Left ventricle myocardium superior (tissue), 1 donor: Measurements from ENCODE around the gene TERF2IP. TPM values are rescaled to one million over a fixed set of nuclear protein-coding genes. Genes with fewer than 3 reads are reported as not detected.
A peak's percentile ranks its signal among the peaks of the same experiment; 100 is the strongest.

Experiments used
- ATAC-seq: fragments of 200-7000 bp; cut with Tn5 transposase; one replicate; pipeline ENCODE4 v1.9.1; 2020; ENCODE audit warnings: mild to moderate bottlenecking, moderate library complexity
- DNase-seq: peaks from one replicate; pipeline ENCODE4 v3.0.0-alpha.2; 2020
- intact Hi-C: fragments of 100-400 bp; cut with micrococcal nuclease; formaldehyde crosslinking; loops from one replicate; pipeline ENCODE4 v1.11.0; 2022
- total RNA-seq: library from RNA; stranded (reverse); fragmentation: NEBNext Ultra II Directional; extraction: Animal tissue kit (Norgen Biotek cat#: 25700); gene quantifications from one replicate; pipeline ENCODE4 v1.2.1, GENCODE V29; 2021
- donor health status: DM: no; HTN: yes; CAD: no; lungs with severe emphysema.

TERF2IP gene
- total RNA-seq, 1 donor from 2014 or later = 56.2 TPM

DNA sequence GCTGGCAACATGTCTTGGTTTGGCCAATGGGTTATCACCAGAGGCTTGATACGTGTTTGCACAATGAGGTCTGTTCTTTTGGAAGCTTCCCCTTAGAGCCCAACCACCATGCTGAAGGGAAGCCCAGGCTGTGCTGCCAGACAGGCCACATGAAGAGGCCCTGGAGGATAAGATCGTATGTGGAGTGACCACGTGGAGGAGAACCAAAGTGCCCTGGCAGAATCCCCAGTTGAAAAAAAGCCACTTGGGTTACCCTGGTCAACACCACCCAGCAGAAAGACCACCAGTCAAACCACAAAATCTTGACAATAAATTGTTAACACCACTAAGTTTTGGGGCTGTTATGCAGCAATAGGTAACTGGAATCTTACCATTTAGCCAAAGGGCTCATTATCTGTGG, 17.5 kb upstream of the TERF2IP start:
- intact Hi-C loops = no loop called here
- ATAC-seq (no peak), DNase-seq (no peak)

- no peak for DNase-seq
- ATAC-seq = no peak
- intact Hi-C loops = no loop called here
These were observed 14.7 kb upstream of the TERF2IP start for GRCh38 chr16:75632857-75633256.

- intact Hi-C loops = no loop called here
- DNase-seq (no peak), ATAC-seq (no peak)
These were observed 12.5 kb upstream of the TERF2IP start for GRCh38 chr16:75635036-75635435.

GRCh38 chr16:75640598-75640997, 7.0 kb upstream of the TERF2IP start:
- DNase-seq = no peak
- no peak for ATAC-seq
- intact Hi-C loops = no loop called here

DNA sequence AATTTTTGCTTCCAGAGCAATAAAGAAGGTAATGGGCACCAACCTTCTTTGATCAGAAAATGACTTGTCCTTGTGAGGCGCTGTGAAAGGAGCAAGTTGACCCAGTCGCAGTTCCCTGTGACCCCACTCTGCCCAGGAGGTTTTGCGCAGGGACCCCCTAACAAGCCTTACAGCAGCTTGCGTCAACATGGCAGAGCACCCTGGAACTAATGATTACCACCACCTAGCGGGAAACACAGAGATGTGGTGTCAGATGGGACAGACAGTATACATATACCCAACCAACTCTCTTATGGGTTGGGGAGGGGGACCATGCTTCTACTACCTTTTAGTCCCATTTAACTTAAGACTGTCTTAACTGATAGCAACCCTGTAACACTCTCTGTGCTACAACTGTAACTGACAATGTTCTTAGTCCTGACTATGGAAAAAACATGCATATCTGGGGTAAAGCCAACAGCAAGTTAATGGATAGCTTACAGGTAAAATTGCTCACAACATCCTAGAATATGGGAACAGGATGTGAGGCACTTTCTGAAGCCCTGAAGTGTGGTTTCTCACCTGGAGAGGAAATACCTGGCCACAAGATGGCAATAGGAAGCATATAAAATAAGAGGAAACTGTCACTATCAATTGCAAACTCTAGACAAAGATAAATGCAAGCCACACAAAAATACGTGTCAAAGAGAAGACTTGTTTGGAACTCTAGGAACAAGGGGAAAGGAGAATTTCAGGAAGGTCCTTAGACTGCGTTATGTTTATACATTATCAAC, 3.1 kb upstream of the TERF2IP start:
- ATAC-seq (no peak), DNase-seq (no peak)
- intact Hi-C loops = no loop called here

DNA sequence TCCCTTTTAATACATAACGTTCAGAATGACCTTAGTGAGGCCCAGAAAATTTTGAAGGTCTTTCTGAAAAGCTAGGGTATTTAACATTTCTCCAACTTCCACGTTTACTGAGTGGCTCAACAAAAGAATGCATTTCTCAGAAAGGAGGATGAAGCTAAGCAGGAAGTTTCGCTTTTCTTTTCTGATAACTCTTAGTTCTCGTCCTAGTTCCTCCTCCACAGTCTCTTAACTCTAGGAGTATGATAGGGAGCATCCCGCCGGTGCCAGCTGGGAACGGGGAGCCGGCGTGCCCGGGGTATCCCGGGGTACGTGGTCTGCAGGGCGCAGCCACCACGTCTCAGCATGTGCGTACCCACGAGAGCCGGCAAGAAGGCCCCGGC, 471 bp upstream of the TERF2IP start:
- intact Hi-C loops = no loop called here
- DNase-seq (no peak), ATAC-seq (peak; percentile 34)

GRCh38 chr16:75648265-75649076, 898 bp downstream of the TERF2IP start:
- DNase-seq = peak; percentile 89
- peak; percentile 77 for ATAC-seq
- intact Hi-C loops = no loop called here

- no peak for DNase-seq
- no peak for ATAC-seq
- intact Hi-C loops = no loop called here
These were observed 6.3 kb downstream of the TERF2IP start for GRCh38 chr16:75653922-75654321.

GRCh38 chr16:75658175-75658574, 10.6 kb downstream of the TERF2IP start:
- DNase-seq (no peak), ATAC-seq (no peak)
- intact Hi-C loops = no loop called here

DNA sequence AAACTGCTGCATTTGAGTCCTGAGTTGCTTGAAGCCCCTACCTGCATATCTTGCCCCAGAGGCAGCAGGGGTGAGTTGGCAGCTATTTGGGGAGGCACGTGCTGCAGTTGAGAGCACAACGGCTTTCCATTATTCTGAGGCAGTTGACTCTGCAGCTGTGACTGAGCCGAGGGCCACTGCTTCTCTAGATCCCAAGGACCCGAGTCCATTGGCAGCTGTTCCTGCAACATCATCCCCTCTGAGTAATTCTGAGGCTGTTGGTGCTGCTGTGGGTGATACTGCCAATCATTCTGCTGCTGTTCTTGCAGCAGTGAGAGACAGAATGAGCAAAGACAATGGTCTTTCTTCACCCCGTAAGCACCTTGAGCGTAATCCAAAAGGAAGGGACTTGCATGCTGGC, 12.7 kb downstream of the TERF2IP start:
- no peak for DNase-seq
- ATAC-seq = no peak
- intact Hi-C loops = no loop called here

- intact Hi-C loops = no loop called here
- ATAC-seq (no peak), DNase-seq (no peak)
These were observed 13.2 kb downstream of the TERF2IP start for GRCh38 chr16:75660726-75661302.

- intact Hi-C loops = no loop called here
- ATAC-seq = no peak
- no peak for DNase-seq
These were observed 19.9 kb downstream of the TERF2IP start for GRCh38 chr16:75667503-75667902.

DNA sequence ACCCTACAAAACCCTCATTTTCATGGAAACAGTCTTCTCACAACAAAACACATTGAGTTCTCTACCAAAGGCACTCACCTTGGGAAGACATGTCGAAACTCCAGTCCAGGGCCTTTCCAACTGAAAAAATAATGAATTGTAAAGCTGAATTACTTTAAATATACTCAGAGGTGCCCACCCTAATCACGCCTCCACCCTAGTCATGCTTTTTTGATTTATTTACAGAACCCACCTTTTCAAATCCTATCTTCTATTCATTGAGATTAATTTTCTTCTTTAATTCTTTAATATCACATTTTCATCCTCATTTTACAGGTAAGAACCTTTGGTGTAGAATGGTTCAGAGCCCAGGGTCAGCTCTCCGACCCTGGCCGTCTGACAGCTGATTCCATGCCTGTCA, 29.3 kb downstream of the TERF2IP start, which contains the start of gene CPHXL2:
Gene CPHXL2, minus strand, starts transcription at position 101 of the 400 bp plus-strand sequence. Its CDS starts 10 bp downstream, at position 91.
- intact Hi-C loops = no loop called here

GRCh38 chr16:75679366-75679765, 31.8 kb downstream of the TERF2IP start:
- intact Hi-C loops = no loop called here
- ATAC-seq (no peak), DNase-seq (no peak)

More for the DNA sequence above, 29.3 kb downstream of the TERF2IP start, which contains the start of gene CPHXL2:
- ATAC-seq (no peak), DNase-seq (no peak)

DNA sequence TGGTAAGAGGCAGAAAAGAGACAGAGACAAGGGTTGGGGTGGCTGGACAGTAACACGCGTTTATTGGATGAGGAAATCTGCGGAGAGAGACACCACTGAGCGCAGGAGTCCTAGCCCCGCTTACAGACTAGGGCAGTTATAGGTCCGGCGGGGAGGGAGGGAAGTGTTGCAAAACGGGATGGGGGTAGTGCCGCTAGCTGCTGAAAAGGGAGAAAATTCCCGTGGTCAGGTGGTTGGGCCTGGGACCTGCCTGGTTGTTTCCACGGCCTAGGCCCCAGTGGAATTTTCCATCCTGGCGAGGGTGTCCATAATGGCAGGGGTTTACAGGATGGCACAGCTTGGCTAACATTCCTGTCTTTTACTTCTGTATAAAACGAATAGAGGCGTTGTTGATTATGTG, 34.7 kb downstream of the TERF2IP start:
- ATAC-seq = no peak

GRCh38 chr16:75687361-75687760, 39.8 kb downstream of the TERF2IP start:
- ATAC-seq (peak; percentile 56), DNase-seq (no peak)
- intact Hi-C loops = no loop called here

More for the DNA sequence above, 34.7 kb downstream of the TERF2IP start:
- intact Hi-C loops = no loop called here
- DNase-seq = no peak

DNA sequence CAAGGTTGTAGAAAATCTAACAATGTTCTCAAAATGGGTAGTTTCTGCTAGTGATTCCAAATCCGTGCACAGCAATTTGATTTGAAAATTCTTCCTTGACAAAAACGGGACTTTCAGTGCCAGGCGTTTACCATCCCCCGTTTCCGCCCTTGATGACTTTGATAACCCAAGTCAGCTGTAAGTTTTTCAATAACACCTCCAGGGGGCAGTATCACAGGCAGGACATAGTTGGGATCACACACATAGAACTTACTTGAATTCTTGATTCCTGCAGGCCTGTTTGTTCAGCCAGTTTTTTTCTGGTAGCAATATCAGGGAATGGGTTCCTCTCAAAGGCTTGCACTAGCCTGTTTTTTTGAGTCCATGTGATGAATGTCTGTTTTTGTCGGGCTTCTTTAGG, 48.1 kb downstream of the TERF2IP start:
- intact Hi-C loops = no loop called here
- DNase-seq (no peak), ATAC-seq (no peak)

DNA sequence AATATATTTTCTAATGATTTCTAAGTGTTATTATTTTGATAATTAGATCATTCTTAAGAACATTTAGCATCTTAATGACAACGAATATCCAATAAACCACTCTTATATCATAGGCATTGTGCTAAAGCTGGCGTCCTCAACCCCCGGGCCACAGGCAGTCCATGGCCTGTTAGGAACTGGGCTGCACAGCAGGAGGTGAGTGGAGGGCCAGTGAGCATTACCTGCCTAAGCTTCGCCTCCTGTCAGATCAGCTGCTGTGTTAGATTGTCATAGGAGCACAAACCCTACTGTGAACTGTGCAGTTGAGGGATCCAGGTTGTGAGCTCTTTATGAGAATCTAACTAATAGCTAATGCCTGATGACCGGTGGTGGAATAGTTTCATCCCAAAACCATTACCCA, 50.0 kb downstream of the TERF2IP start:
- DNase-seq (no peak), ATAC-seq (no peak)
- intact Hi-C loops = no loop called here

DNA sequence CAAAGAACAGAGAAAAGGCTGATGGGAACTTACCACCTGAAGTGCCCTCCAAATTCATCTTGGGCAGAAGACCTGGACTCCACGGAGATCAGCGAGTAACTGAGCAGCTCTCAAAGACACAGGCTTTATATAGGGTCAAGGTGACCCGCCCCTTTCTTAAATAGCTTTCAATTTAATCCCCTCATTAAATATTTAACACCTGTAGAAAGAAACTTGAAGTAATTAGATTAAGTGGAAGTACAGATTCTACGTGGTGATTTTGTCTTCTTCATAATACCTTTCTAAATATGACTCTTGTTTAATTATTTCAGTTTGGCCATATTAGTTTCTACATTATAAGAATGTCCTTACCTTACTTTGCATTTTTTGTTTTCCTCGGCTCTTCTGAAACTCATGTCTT, 53.8 kb downstream of the TERF2IP start, which contains the start of gene DUXB:
Gene DUXB, minus strand, starts transcription at position 101 of the 400 bp plus-strand sequence. Its CDS starts 43 bp downstream, at position 58.
- intact Hi-C loops = no loop called here
- DNase-seq = no peak
- no peak for ATAC-seq

DNA sequence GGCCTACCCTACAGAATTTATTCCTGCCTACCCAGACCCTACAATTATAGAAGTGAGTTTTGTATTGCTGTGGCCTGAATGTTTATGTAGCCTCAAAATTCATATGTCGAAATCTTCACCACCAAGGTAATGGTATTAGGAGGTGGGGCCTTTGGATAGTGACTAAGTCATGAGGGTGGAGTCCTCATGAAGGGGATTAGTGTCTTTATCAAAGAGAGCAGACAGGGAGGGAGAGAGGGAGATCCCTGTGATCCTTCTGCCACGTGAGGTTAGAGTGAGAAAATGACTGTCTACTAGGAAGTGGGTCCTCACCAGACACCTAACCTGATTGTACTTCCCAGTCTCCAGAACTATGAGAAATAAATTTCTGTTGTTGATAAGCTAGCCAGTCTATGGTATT, 54.7 kb downstream of the TERF2IP start:
- ATAC-seq (no peak), DNase-seq (no peak)
- intact Hi-C loops = no loop called here
